ENCODE data around the gene RNF4. TPM values are rescaled to one million over a fixed set of nuclear protein-coding genes. Genes with fewer than 3 reads are reported as not detected.
A peak's percentile ranks its signal among the peaks of the same experiment; 100 is the strongest.
"Not testable (repeated sequence)": the region's sequence is repeated elsewhere in the genome, so short reads cannot be mapped to it uniquely, and the experiment has no call there.

The RNF4 gene
- total RNA-seq, 1 donor from 2014 or later: 29.7 TPM

GRCh38 chr4:2510351-2511259, 41.7 kb downstream of the RNF4 start:
- intact Hi-C loops (cut with DNase I): no loop called here
- no peak for DNase-seq (ENCODE audit: low spot score)

DNA sequence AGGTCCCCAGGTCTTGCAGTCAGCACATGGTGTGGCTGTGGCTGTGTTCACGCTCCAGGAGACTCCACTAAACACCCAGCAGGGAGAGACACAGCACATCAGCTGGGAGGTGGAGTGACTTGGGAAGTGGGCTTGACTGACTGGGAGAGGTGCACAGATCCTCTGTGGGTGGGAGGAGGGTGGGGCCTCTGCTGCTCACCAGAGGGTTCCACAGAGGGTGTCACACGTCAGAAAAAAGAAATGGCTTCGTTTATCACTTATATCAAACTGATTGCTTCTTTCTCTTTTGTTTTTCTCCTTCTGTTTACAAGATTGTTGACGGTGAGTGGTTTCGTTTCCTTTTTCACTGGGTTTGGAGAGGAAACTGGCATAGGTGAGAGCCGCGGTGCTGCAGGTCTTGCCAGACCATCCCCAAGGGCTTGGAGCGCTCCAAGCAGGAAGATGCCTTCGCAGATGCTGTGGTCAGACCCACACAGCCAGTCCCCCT, 42.8 kb downstream of the RNF4 start:
- DNase-seq (ENCODE audit: low spot score): no peak
- intact Hi-C loops (cut with DNase I): no loop called here

GRCh38 chr4:2512396-2513135, 43.7 kb downstream of the RNF4 start:
- intact Hi-C loops (cut with DNase I): no loop called here
- no peak for DNase-seq (ENCODE audit: low spot score)

DNA sequence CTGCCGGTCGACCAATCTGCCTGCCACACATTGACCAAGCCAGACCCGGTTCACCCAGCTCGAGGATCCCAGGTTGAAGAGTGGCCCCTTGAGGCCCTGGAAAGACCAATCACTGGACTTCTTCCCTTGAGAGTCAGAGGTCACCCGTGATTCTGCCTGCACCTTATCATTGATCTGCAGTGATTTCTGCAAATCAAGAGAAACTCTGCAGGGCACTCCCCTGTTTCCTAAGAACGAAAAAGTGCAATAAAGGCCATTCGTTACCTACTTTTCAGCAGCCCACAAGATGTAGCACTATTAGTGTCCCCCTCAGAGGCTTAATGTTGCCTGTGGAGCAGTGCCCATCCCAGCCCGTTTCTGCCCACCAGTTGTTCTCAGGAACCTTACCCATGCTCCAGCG, 45.3 kb downstream of the RNF4 start:
- DNase-seq (ENCODE audit: low spot score): not testable (repeated sequence)

GRCh38 chr4:2514944-2515343, 46.0 kb downstream of the RNF4 start:
- intact Hi-C loops (cut with DNase I): not testable (repeated sequence)

More for the DNA sequence above, 45.3 kb downstream of the RNF4 start:
- intact Hi-C loops (cut with DNase I): not testable (repeated sequence)

DNA sequence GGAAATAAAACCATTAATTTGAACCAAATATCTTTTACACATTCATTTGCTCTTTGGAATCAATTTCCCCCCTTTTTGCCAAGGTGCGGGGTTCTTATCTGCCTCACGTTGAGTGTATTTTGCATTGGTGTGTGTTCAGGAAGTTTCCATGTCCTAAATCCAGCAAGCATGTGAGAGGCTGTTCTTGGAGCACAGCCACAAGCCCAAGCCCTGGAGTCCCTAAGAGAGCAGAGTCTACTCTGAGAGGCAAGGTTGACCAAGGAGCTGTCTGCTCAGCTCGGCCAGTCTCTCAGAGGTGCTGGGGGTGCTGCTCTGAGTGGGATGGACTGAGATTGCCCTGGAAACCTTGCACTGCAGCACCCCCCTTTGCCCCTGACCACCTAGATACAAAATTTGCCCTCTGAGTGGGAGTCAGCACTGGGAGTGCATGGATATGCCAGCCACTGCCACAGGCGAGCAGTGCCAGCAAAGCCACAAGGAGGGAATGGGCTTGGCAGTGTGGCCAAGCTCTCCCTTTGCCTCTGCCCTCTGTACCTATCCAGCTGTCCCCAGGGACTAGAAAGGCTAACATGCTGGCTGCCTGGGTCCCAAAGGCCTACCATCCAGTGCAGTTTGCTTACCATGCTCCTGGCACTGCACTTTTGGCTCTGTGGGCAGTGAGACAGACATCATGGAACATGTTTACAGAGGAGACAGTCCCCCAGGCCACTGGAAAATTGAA, 47.1 kb downstream of the RNF4 start:
- intact Hi-C loops (cut with DNase I): no loop called here
- no peak for DNase-seq (ENCODE audit: low spot score)

More at GRCh38 chr4:2514944-2515343, 46.0 kb downstream of the RNF4 start:
- DNase-seq (ENCODE audit: low spot score): not testable (repeated sequence)

DNA sequence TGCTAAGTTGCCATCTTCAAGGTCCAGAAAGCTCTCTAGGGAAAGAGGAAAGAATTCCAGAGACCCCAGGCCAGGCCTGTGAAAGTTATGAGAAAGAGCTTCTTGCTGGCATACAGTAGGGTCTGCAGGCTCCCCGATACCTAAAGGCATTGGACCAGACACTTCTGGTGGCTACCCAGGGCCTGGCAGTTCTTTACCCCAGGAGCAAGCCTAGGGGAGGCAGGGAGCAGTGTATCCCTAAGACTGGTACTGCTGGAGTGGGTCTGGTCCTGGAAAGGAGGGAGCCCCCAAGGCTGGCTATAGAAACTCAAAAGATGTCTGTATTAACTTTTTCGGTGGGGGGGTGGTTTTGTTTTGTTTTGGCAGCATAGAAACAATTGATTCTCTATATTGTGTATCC, 47.7 kb downstream of the RNF4 start:
- intact Hi-C loops (cut with DNase I): no loop called here
- DNase-seq (ENCODE audit: low spot score): no peak

DNA sequence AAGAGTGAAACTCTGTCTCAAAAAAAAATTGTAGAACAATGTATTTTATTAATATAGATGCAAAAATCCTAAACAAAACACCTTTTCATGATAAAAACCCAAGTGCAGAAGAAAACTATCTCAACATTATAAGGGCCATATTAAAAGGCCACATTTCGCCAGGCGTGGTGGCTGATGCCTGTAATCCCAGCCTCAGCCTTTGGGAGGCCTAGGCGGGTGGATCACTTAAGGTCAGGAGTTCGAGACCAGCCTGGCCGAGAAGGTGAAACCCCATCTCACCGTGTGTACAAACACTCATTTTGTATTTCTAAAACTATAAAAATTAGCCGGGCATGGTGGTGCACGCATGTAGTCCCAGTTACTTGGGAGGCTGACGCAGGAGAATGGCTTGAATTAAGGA, 57.7 kb downstream of the RNF4 start:
- intact Hi-C loops (cut with DNase I): no loop called here
- DNase-seq (ENCODE audit: low spot score): no peak

DNA sequence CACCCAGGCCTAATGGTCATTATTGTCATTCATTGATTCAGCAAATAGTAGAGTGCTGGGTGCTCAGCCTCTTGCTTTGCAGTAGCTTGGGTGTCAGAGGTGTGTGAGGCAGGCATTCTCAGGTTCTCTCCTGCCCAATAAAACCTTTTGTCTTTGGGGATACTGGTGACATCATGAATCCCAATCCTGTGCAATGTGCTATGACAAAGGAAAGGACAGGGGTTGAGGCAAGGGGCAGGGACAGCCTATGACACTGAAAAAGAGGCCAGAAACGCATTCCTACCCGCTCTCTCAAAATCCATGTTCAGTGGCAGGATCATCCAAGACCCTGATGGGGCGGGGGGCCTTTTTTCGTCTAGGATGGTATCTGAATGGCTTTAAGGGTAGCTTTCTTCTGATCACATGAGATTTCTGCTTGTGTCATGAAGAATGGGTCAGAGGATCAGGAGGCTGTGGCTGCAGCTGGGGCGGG, 66.0 kb downstream of the RNF4 start:
- intact Hi-C loops (cut with DNase I): loop anchor here (1.0 to 10.0 kb wide), 6 partner anchors 53 to 430 kb away; partner anchors contain the start of genes CFAP99, GRK4, MXD4 and NOP14
- DNase-seq (ENCODE audit: low spot score): no peak

GRCh38 chr4:2535376-2536192, 66.7 kb downstream of the RNF4 start:
- DNase-seq (ENCODE audit: low spot score): peak; percentile 83
- intact Hi-C loops (cut with DNase I): loop anchor here (1.0 to 10.0 kb wide), 6 partner anchors 53 to 429 kb away; partner anchors contain the start of genes CFAP99, GRK4, MXD4 and NOP14

- DNase-seq (ENCODE audit: low spot score): peak; percentile 100
- intact Hi-C loops (cut with DNase I): loop anchor here (5.0 to 10.0 kb wide), 5 partner anchors 54 to 428 kb away; partner anchors contain the start of genes CFAP99, GRK4, MXD4 and NOP14
Measured at GRCh38 chr4:2536193-2537010, 67.5 kb downstream of the RNF4 start, which contains the start of gene FAM193A. TSS of gene FAM193A (plus strand) at chr4:2536647. CDS start at chr4:2536916, 269 bp downstream.

GRCh38 chr4:2537011-2537830, 68.3 kb downstream of the RNF4 start:
- peak; percentile 80 for DNase-seq (ENCODE audit: low spot score)
- intact Hi-C loops (cut with DNase I): loop anchor here (5.0 to 10.0 kb wide), 5 partner anchors 55 to 428 kb away; partner anchors contain the start of genes CFAP99, GRK4, MXD4 and NOP14

- intact Hi-C loops (cut with DNase I); DNase-seq (ENCODE audit: low spot score): not testable (repeated sequence)
Measured at GRCh38 chr4:2543580-2544191, 74.8 kb downstream of the RNF4 start.

GRCh38 chr4:2545321-2546013, 76.6 kb downstream of the RNF4 start:
- intact Hi-C loops (cut with DNase I): no loop called here
- DNase-seq (ENCODE audit: low spot score): peak; percentile 9

DNA sequence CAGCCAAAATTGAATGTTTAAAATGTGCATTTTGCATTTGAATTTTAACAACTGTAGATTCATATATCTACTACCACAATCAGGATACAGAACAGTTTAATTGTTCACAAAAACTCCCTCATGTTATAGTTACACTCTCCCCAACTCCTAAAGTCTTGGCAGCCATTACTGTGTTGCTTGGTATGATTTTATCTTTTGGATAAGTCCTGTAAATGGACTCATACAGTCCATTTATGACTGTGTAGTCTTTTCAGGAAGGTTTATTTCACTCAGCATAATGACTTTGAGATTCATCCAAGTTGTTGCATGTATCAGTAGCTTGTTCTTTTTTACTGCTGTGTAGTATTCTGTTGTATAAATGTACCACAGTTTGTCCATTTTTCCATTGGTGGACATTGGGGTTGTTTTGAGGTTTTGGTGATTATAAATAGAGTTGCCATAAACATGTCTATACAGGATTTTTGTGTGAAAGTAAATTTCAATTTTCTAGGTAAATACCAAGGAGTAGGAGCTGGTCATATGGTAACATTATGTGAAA, 77.4 kb downstream of the RNF4 start:
- DNase-seq (ENCODE audit: low spot score): no peak
- intact Hi-C loops (cut with DNase I): no loop called here

Data from cardiac septum (tissue), 1 donor.